ENCODE results near the gene SEZ6.

Gene SEZ6

GRCh38 chr17:28928061-28928460, 77.8 kb downstream of the SEZ6 start:
- TF ChIP-seq CTCF (IDR thresholded peaks at IDR 0.05; ENCODE audit: low read depth, low read length) (no peak), EZH2phosphoT487 (IDR thresholded peaks at IDR 0.05; ENCODE audit: low read depth) (no peak)
- Histone ChIP-seq H3K9ac (ENCODE audit: low read length) (no peak overlapping the region), H3K4me1 (ENCODE audit: low read length) (no peaks in the 10 kb centered on the region), H2AFZ (ENCODE audit: low read depth, low read length) (no peak overlapping the region), H3K4me2 (ENCODE audit: low read length) (no peak overlapping the region), H3K27me3 (ENCODE audit: low read depth, low read length) (no peaks in the 10 kb centered on the region), H3K9me3 (ENCODE audit: insufficient read depth, low read length) (peaks cover 6% of the 10 kb centered on the region; the same call in 1 of the 2 replicates), H3K79me2 (ENCODE audit: low read length) (peaks cover 93% of the 10 kb centered on the region), H3K36me3 (replicated peaks; ENCODE audit: low read depth, low read length) (peaks cover 74% of the 10 kb centered on the region), H3K27ac (ENCODE audit: low read length) (no peak overlapping the region), H3K4me3 (ENCODE audit: low read length) (no peak overlapping the region), H4K20me1 (ENCODE audit: insufficient read depth, low read length) (peaks cover 81% of the 10 kb centered on the region)

GRCh38 chr17:28926786-28927185, 79.0 kb downstream of the SEZ6 start:
- TF ChIP-seq CTCF (IDR thresholded peaks at IDR 0.05; ENCODE audit: low read depth, low read length) (no peak), EZH2phosphoT487 (IDR thresholded peaks at IDR 0.05; ENCODE audit: low read depth) (no peak)
- Histone ChIP-seq H4K20me1 (ENCODE audit: insufficient read depth, low read length) (peaks cover 68% of the 10 kb centered on the region), H3K4me2 (ENCODE audit: low read length) (no peak overlapping the region)

GRCh38 chr17:28926366-28926765, 79.5 kb downstream of the SEZ6 start:
- no peaks in the 10 kb centered on the region for H3K4me1 ChIP-seq (ENCODE audit: low read length)
- H3K27ac ChIP-seq (ENCODE audit: low read length): no peak overlapping the region
- TF ChIP-seq CTCF (IDR thresholded peaks at IDR 0.05; ENCODE audit: low read depth, low read length): no peak
- TF ChIP-seq EZH2phosphoT487 (IDR thresholded peaks at IDR 0.05; ENCODE audit: low read depth): no peak
- no peaks in the 10 kb centered on the region for H3K27me3 ChIP-seq (ENCODE audit: low read depth, low read length)
- peaks cover 82% of the 10 kb centered on the region for H3K79me2 ChIP-seq (ENCODE audit: low read length)
- no peak overlapping the region for H3K4me2 ChIP-seq (ENCODE audit: low read length)
- no peak overlapping the region for H3K9ac ChIP-seq (ENCODE audit: low read length)
- H4K20me1 ChIP-seq (ENCODE audit: insufficient read depth, low read length): peaks cover 70% of the 10 kb centered on the region
- H3K36me3 ChIP-seq (replicated peaks; ENCODE audit: low read depth, low read length): peaks cover 76% of the 10 kb centered on the region
- H2AFZ ChIP-seq (ENCODE audit: low read depth, low read length): no peak overlapping the region
- H3K4me3 ChIP-seq (ENCODE audit: low read length): no peak overlapping the region
- peaks cover 6% of the 10 kb centered on the region; the same call in 1 of the 2 replicates for H3K9me3 ChIP-seq (ENCODE audit: insufficient read depth, low read length)

More at GRCh38 chr17:28926786-28927185, 79.0 kb downstream of the SEZ6 start:
- Histone ChIP-seq H3K79me2 (ENCODE audit: low read length) (peaks cover 82% of the 10 kb centered on the region), H3K9me3 (ENCODE audit: insufficient read depth, low read length) (peaks cover 6% of the 10 kb centered on the region; the same call in 1 of the 2 replicates), H3K36me3 (replicated peaks; ENCODE audit: low read depth, low read length) (peaks cover 73% of the 10 kb centered on the region), H2AFZ (ENCODE audit: low read depth, low read length) (no peak overlapping the region), H3K4me1 (ENCODE audit: low read length) (no peaks in the 10 kb centered on the region), H3K27ac (ENCODE audit: low read length) (no peak overlapping the region), H3K27me3 (ENCODE audit: low read depth, low read length) (no peaks in the 10 kb centered on the region), H3K4me3 (ENCODE audit: low read length) (no peak overlapping the region), H3K9ac (ENCODE audit: low read length) (no peak overlapping the region)

- Histone ChIP-seq H3K9me3 (ENCODE audit: insufficient read depth, low read length) (peaks cover 6% of the 10 kb centered on the region; the same call in 1 of the 2 replicates), H3K36me3 (replicated peaks; ENCODE audit: low read depth, low read length) (peaks cover 77% of the 10 kb centered on the region), H3K27me3 (ENCODE audit: low read depth, low read length) (no peaks in the 10 kb centered on the region), H3K4me1 (ENCODE audit: low read length) (no peaks in the 10 kb centered on the region), H2AFZ (ENCODE audit: low read depth, low read length) (no peak overlapping the region), H3K27ac (ENCODE audit: low read length) (no peak overlapping the region), H3K9ac (ENCODE audit: low read length) (no peak overlapping the region), H3K4me3 (ENCODE audit: low read length) (no peak overlapping the region), H3K79me2 (ENCODE audit: low read length) (peaks cover 81% of the 10 kb centered on the region), H3K4me2 (ENCODE audit: low read length) (no peak overlapping the region), H4K20me1 (ENCODE audit: insufficient read depth, low read length) (peaks cover 67% of the 10 kb centered on the region)
- TF ChIP-seq EZH2phosphoT487 (IDR thresholded peaks at IDR 0.05; ENCODE audit: low read depth): no peak
- TF ChIP-seq CTCF (IDR thresholded peaks at IDR 0.05; ENCODE audit: low read depth, low read length): no peak
Measured at GRCh38 chr17:28925912-28926365, 79.9 kb downstream of the SEZ6 start.

All from OCI-LY3 (cell line).